ENCODE results near the gene PLCXD3.

DNA sequence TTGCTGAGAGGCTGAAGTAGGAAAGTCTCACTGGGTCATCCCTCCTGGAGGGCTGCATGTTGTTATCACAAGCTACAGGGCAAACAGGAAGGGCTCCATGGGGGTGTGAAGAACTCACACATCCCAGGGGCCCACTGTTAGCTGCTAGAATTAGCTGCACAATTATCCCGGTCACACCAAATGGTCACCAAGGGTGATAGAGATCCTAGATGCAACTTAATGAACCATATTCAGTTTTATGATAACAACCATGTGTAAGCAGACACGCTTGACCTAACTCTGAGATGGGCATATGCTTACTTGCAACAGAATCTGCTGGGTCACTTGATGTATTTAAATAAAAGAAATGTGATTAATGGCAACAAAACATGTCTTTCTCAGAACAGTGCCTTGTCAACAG, 153.6 kb downstream of the PLCXD3 start:
- TF ChIP-seq CTCF (IDR thresholded peaks at IDR 0.05; ENCODE audit: low read depth, low read length) = no peak
- no peak for TF ChIP-seq POLR2A (IDR thresholded peaks at IDR 0.05; ENCODE audit: extremely low read depth, insufficient read length)
- TF ChIP-seq MYC (IDR thresholded peaks at IDR 0.05; ENCODE audit: low read depth, low read length) = no peak
